Activated CD8-positive, alpha-beta memory T cell treated with anti-CD3 and anti-CD28 coated beads for 1 hour (primary cell): ENCODE results near the gene C6orf52.
"Not testable (repeated sequence)": the region's sequence is repeated elsewhere in the genome, so short reads cannot be mapped to it uniquely, and the experiment has no call there.

Source experiments
- DNase-seq, 2 donors: peaks; one replicate each; pipeline ENCODE4 v3.0.0-alpha.2; 2020; ENCODE audit warnings: low read depth in 1 of 2; ENCODE audit errors: extremely low read depth in 1 of 2

The C6orf52 gene

DNA sequence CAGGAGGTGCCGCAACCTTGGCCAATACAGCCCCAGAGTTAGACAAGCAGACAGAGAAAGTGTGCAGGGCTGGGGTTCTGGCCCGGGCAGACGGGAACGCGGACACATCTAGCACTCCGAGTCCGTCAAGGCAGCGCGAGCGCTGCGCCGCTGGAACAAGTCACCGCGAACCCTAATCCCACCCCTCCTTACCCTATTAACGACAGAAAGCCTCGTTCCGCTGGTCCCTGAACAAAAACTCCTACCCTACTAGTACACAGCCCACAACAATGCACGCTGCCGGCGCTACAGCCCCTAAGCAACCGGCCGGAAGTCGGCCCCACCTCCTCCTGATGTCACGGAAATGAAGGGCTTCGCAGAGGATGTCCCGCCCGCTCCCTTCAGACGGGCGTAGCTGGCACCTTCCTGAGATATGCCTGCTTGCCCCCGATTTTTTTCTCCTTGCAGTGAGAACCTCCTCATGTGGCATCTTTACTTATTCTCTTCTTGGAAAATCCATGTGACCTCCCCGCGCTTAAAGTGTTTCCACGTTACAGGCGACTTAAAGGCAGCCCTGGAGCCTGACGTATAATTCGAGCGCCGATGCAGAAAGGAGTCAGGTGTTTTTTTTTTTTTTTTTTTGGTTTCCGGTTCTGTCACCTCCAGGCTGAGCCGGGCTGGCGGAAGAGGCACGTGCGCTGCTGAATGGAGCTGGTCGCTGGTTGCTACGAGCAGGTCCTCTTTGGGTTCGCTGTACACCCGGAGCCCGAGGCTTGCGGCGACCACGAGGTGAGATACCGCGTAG, at the start of gene C6orf52, which contains the start of gene PAK1IP1:
C6orf52 (minus strand) TSS at position 315 of the 784 bp plus-strand sequence. CDS start 7,066 bp downstream, outside the sequence.
PAK1IP1 (plus strand) TSS at position 671 of the 784 bp plus-strand sequence; CDS start at position 685, 14 bp downstream.
- DNase-seq = peak; percentile 85 to 87

DNA sequence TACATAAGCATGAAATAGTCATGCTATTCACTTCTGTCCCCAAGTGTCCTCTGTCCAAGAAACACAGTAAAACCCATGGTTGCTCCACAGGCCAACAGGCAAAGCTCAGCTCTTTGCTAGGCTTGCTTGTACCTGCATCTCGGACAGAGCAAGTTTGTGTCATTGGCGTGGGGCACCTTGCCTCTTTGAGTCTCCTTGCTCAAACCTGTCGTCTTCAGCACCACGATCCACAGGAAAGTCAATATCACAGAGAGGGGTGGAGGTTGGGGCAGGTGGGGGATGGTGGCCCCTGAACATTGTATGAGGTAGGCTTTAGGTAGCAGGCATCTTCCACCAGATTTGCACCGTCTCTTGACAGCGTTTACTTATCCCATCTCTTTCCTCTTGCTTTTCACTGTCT, 49.1 kb upstream of the C6orf52 start:
- DNase-seq = no peak

- DNase-seq = no peak
Measured at GRCh38 chr6:10742251-10742650, 47.8 kb upstream of the C6orf52 start.

DNA sequence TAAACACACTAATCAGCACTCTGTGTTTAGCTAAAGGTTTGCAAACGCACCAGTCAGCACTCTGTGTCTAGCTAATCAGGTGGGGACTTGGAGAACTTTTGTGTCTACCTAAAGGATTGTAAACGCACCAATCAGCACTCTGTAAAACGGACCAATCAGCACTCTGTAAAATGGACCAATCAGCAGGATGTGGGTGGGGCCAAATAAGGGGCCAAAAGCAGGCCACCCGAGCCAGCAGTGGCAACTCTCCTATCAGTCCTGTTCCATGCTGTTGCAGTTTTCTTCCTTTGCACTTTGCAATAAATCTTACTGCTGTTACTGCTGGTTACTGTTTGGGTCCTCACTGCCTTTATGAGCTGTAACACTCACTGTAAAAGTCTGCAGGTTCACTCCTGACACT, 47.2 kb upstream of the C6orf52 start:
- DNase-seq = not testable (repeated sequence)

DNA sequence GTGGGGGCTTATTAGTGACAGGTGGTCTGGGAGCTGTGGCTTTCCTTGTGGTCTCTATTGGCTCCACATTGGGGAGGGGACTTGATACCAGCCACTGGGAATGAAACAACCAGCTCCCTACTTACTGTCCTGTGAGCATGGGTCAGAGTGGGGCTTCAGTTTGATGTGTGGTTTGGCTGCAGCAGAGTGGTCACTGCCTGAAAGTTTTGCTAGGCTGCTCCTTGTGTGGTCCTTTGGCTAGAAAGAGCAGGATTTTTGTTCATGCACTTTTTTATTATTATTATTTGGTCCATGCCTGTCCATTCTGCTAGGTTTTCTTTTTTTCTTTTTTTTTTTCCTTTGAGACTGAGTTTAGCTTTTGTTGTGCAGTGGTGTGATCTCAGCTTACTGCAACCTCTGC, 45.6 kb upstream of the C6orf52 start:
- DNase-seq = no peak

DNA sequence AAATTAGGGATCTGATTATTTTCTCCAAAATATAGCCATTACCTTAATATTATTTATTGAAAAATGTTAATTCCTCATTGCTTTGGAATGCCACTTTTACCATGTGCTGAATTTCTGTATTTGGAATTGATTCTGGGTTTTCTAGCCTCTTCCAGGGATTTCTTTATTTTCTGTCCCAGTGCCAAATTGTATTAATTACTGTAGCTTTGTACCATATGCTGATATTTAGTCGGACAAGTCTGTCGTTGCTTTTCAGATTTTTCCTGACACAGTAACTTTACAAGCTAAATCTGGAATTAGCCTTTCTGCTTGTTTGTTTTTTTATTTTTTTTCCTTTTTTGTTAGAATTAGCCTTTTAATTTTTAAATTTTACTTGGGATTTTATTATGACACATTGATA, 42.3 kb upstream of the C6orf52 start:
- DNase-seq = no peak

GRCh38 chr6:10733863-10734262, 39.4 kb upstream of the C6orf52 start:
- no peak for DNase-seq

DNA sequence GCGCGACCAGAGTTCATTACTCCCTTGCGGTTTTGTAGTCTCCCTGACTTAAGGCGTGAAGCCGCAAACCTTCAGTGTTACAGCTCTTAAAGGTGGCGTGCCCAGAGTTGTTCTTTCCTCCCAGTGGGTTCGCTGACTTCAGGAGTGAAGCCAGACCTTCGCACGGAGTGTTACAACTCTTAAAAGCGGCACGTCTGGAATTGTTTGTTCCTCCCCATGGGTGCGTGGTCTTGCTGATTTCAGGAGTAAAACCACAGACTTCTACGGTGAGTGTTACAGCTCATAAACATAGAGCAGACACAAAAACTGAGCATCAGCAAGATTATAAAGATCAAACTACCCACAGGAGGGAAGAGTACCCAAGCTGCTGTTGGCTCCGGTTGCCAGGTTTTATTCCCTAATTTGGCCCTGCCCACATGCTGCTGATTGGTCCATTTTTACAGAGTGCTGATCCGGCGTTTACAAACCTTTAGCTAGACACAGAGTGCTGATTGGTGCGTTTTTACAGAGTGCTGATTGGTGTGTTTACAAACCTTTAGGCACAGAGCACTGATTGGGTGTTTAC, 38.8 kb upstream of the C6orf52 start:
- no peak for DNase-seq

DNA sequence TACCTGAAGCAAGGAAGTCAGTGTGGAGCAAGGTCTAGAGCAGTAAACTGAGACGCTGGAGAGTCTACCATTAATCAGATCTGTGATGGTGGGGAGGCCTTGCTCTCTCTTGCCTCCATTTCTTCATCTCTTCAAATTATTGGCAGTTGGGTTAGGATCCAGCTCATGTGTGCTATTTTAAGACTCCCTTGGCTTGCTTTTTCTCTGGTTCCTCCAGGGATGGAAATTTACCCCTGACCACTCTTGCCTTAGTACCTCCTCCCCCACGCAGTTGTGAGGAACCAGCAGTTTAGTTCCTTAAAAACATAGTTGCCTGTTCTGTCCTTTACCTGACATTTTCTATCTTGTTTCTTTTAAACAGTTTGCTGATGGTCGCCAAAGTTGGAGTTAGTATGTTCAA, 35.8 kb upstream of the C6orf52 start:
- no peak for DNase-seq

DNA sequence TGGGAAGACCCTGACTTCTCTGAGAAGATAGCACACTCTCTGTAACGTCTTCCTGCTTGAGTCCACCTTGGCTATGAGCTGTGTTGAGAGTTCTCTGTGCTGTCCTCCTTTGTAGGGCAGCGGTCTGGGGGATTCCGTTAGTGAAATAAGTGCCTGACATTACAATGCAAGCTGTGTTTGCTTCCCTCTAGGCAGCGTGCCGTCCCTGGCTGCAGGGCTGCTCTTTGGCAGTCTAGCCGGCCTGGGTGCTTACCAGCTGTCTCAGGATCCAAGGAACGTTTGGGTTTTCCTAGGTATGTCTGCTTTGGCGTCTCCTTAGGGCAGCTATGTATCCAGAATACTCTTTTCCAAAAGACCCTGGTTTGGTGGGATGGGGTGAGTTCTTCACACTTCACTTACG, 31.3 kb upstream of the C6orf52 start:
- DNase-seq = no peak

GRCh38 chr6:10725044-10725443, 30.6 kb upstream of the C6orf52 start:
- DNase-seq = no peak

DNA sequence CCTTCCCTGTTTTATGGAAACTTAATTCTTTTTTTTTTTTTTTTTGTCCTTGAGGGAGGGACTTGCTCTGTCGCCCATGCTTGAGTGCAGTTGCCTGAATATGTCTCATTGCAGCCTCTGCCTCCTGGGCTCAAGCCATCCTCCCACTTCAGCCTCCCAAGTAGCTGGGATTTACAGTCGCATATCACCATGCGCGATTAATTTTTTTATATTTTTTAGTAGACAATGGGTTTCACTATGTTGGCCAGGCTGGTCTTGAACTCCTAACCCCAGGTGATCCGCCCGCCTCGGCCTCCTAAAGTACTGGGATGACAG, 29.1 kb upstream of the C6orf52 start:
- no peak for DNase-seq

DNA sequence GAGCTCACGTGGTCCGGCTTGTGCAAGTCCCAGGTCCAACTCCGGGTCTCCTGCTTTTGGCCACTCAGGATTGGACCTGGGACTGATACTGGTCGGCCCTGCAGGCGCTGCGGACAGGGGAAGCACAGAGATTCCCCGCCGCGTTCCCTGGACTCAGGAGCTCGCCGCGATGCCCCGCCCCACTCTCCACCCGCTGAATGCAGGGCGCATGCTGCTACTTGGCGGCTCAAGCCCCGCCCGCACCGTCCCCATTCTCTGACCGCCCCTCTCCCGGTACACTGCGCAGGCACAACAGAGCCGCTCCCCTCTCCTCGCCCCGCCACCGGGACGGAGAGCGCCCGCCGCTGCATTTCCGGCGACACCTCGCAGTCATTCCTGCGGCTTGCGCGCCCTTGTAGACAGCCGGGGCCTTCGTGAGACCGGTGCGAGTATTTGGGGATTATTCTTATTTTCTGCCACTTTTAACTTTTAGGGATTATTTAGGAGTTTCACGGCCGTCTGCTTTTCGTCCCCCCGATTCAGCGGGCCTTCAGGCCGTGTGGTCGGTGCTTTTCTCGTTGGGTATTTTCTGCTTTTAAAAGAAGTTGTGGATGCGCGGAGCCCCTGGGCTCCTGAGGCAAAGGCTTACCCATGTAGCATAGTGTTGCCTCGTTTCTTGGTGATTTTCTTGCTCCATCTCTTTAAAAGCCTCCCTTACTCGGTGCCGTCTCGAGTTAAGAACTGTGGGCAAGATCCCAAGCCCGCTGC, 28.6 kb upstream of the C6orf52 start, which contains the start of gene TMEM14C:
TMEM14C (plus strand) TSS at position 251 of the 747 bp plus-strand sequence. CDS start 1,544 bp downstream, outside the sequence.
- peak; percentile 45 to 58 for DNase-seq

GRCh38 chr6:10722570-10722819, 28.1 kb upstream of the C6orf52 start:
- no peak for DNase-seq

- DNase-seq = no peak
Measured at GRCh38 chr6:10721850-10722569, 27.6 kb upstream of the C6orf52 start.

DNA sequence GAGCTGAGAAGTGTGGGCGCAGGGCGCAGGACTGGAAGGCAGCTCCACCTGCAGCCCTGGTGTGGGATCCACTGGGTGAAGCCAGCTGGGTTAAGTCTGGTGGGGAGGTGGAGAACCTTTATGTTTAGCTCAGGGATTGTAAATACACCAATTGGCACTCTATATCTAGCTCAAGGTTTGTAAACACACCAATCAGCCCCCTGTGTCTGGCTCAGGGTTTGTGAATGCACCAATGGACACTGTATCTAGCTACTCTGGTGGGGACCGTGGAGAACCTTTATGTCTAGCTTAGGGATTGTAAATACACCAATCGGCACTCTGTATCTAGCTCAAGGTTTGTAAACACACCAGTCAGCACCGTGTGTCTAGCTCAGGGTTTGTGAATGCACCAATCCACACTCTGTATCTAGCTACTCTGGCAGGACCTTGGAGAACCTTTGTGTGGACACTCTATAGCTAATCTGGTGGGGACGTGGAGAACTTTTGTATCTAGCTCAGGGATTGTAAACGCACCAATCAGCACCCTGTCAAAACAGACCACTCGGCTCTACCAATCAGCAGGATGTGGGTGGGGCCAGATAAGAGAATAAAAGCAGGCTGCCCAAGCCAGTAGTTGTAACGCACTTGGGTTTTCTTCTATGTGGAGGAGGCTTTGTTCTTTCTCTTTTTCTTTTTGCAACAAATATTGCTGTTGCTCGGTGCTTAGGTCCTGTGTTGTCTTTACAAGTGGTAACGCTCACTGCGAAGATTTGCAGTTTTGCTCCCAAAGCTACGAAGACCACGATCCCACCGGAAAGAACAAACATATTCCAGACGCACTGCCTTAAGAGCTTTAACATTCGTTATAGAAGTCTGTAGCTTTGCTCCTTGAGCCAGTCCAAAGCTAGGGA, 26.8 kb upstream of the C6orf52 start:
- DNase-seq = not testable (repeated sequence)

DNA sequence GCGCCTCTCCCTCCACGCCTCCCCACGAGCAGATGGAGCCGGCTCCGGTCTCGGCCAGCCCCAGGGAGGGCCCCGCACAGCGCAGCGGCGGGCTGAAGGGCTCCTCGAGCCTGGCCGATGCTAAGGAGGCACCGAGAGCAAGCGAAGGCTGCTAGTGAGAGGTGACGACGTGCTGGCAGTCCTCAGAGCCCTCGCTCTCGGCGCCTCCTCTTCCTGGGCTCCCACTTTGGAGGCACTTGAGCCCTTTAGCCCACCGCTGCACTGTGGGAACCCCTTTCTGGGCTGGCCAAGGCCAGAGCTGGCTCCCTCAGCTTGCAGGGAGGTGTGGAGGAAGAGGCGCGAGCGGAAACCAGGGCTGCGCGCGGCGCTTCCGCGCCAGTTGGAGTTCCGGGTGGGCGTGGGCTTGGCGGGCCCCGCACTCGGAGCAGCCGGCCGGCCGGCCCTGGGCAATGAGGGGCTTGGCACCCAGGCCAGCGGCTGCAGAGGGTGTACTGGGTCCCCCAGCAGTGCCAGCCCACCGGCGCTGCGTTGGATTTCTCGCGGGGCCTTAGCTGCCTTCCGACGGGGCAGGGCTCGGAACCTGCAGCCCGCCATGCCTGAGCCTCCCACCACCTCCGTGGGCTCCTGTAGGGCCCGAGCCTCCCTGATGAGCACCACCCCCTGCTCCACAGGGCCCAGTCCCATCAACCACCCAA, 26.0 kb upstream of the C6orf52 start:
- DNase-seq = peak in 1 of 2 donors; percentile 42

DNA sequence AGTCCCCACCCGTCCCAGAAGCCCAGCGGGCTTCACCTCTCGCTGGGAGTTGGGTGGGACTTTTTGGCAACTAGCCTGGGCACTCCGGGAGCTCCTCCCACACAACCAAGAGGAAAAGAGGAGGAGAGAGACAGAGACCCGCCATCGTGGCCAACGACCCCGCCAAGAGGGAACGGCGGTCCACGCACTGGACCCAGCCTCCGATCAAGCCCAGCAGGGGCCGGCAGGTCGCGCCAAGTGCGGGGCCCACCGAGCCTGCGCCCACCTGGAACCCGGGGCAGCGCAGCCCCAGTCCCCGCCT, 25.5 kb upstream of the C6orf52 start:
- DNase-seq = no peak

DNA sequence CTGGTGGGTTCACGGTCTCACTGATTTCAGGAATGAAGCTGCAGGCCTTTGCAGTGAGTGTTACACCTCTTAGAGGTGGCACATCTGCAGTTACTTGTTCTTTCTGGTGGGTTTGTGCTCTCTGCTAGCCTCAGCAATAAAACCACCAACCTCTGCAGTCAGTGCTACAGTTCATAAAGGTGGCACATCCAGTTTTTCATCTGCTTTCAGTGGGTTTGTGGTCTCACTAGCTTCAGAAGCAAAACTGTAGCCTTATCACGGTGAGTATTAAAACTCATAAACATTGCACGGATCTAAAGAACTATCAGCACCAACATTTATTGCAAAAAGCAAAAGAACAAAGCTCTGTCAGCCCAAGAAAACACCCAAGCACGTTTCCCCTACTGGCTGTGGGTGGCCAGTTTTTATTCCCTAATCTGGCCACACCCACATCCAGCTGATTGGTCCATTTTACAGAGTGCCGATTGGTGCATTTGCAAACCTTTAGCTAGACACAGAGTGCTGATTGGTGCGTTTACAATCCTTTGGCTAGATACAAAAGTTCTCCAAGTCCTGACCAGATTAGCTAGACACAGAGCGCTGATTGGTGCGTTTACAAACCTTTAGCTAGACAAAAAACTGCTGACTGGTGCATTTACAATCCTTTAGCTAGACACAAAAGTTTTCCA, 25.0 kb upstream of the C6orf52 start:
- DNase-seq = no peak
